NCI-H2196 treated with DMSO at 0.1 percent for 48 hours (cell line): ENCODE results near the gene BID.
A peak's percentile ranks its signal among the peaks of the same experiment; 100 is the strongest.
"Not testable (repeated sequence)": the region's sequence is repeated elsewhere in the genome, so short reads cannot be mapped to it uniquely, and the experiment has no call there.

ENCODE experiments used
- DNase-seq: peaks from one replicate; lab custom pipeline; 2025; ENCODE audit not compliant: unreplicated experiment; lab: John Stamatoyannopoulos, UW

The BID gene

GRCh38 chr22:17705951-17706900 is 68.0 kb downstream of the BID start:
- peak; percentile 51 for DNase-seq

- DNase-seq = no peak
Measured at GRCh38 chr22:17705546-17705945, 68.7 kb downstream of the BID start.

GRCh38 chr22:17703811-17704210 is 70.5 kb downstream of the BID start:
- DNase-seq = no peak

GRCh38 chr22:17700778-17701177 is 73.5 kb downstream of the BID start:
- no peak for DNase-seq

- no peak for DNase-seq
Measured at GRCh38 chr22:17699696-17700340, 74.5 kb downstream of the BID start.

DNA sequence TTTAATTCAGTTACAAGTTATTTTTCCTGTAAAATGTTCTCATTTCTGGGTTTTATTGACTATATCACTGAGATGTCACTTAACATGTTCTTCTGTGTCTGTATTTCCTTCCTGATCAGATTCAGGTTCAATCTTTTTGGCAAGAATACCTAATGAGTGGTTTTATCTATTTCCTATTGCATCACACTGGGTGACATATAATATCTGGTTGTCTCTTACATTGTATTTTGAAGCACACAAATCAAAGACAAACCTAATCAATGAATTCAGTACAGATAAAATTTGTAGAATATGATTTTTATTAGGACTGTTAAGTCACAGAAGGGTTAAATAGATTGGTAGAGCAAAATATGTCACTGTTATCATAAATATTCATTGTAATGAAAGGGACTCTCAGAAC is 75.3 kb downstream of the BID start:
- no peak for DNase-seq

DNA sequence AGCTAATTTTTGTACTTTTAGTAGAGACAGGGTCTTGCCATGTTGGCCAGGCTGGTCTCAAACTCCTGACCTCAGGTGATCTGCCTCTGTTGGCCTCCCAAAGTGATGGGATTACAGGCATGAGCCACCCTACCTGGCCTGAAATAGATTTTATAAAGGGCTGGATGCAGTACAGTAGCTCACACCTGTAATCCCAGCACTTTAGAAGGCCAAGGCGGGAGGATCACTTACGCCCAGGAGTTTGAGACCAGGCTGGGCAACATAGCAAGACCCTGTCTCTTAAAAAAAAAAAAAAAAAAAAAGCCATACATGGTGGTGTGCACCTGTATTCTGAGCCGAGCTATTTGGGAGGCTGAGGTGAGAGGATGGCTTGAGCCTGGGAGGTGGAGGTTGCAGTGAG is 76.0 kb downstream of the BID start:
- DNase-seq = not testable (repeated sequence)

- DNase-seq = not testable (repeated sequence)
Measured at GRCh38 chr22:17697196-17697595, 77.1 kb downstream of the BID start.

- DNase-seq = no peak
Measured at GRCh38 chr22:17695986-17696385, 78.3 kb downstream of the BID start.

DNA sequence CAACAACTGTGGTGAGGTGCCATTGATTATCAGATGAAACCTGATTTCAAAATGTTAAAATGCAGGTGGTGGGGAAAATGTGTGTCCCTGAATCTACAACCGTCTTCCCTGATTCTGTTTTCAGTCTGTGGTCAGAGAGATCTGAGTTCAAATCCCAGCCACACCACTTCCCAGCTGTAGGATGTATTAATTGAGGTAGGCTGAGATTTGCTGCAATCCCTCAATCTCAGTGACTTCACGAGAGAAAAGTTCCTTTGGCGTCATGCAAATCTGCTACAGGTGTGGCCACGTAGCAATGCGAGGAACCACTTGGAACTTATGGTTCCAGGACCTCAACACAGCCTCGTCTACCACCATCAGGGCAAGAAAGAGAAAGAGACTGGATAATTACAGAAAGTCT is 79.5 kb downstream of the BID start:
- no peak for DNase-seq

GRCh38 chr22:17694193-17694592 is 80.1 kb downstream of the BID start:
- DNase-seq = no peak

GRCh38 chr22:17692841-17693240 is 81.4 kb downstream of the BID start:
- no peak for DNase-seq

GRCh38 chr22:17684245-17684644 is 90.0 kb downstream of the BID start:
- no peak for DNase-seq
